ENCODE results near the gene PEF1. TPM values are rescaled to one million over a fixed set of nuclear protein-coding genes. Genes with fewer than 3 reads are reported as not detected.

Gene PEF1
- total and polyA plus RNA-seq, 2 of the 8 experiments (the other 6 are each of a cell fraction or from before 2014, with no cell fraction given) = 35.2 to 69.2 TPM

GRCh38 chr1:31653717-31654473 is 9.2 kb upstream of the PEF1 start:
- POLR2A ChIA-PET (ENCODE audit: partially characterized antibody) = interaction anchor here (0.8 to 2.5 kb wide), 3 partner anchors 9 to 35 kb away, joined by 3 to 7 read pairs (median 5); partner anchors contain the start of gene PEF1
- no peaks in the 10 kb centered on the region for H3K4me1 ChIP-seq (replicated peaks in 1 of 4; ENCODE audit: control insufficient read depth in 3 of 4, insufficient read depth in 4 of 4, low read length in 3 of 4)
- no peak overlapping the region for H2BK120ac ChIP-seq (replicated peaks; ENCODE audit: low read depth, low read length)
- no peaks in the 10 kb centered on the region for H3K9me3 ChIP-seq (ENCODE audit: insufficient read depth in 2 of 2, low read depth in 1 of 2, low read length in 1 of 2)
- H3K4me2 ChIP-seq (ENCODE audit: insufficient read depth in 1 of 2, low read depth in 2 of 2, low read length in 2 of 2) = no peak overlapping the region
- no peaks in the 10 kb centered on the region for H3K23me2 ChIP-seq (ENCODE audit: low read depth, low read length)
- H3K9ac ChIP-seq (replicated peaks in 1 of 4; ENCODE audit: extremely low read depth in 1 of 4, low read depth in 3 of 4, low read length in 3 of 4) = no peak overlapping the region
- H4K91ac ChIP-seq (replicated peaks; ENCODE audit: insufficient read length, low read length) = no peak overlapping the region
- H3K56ac ChIP-seq (replicated peaks; ENCODE audit: insufficient read length, low read depth, low read length) = no peak overlapping the region
- no peak overlapping the region for H2BK12ac ChIP-seq (ENCODE audit: low read depth, low read length)
- no peak overlapping the region for H4K8ac ChIP-seq (ENCODE audit: extremely low read depth, insufficient read depth, low read length)
- no peak overlapping the region for H3K18ac ChIP-seq (ENCODE audit: extremely low read depth, low read length)
- no peak overlapping the region for H4K5ac ChIP-seq (ENCODE audit: insufficient read length, low read depth, low read length)
- no peaks in the 10 kb centered on the region for H3K27me3 ChIP-seq (replicated peaks in 1 of 4; ENCODE audit: control insufficient read depth in 3 of 4, extremely low read depth in 1 of 4, insufficient read depth in 3 of 4, low read length in 3 of 4)
- no peaks in the 10 kb centered on the region; a peak in 1 of 8 replicates for H3K36me3 ChIP-seq (ENCODE audit: control insufficient read depth in 2 of 4, insufficient read depth in 4 of 4, low read length in 3 of 4)
- no peaks in the 10 kb centered on the region for H3K79me2 ChIP-seq (ENCODE audit: control insufficient read depth in 1 of 2, insufficient read depth in 2 of 2, low read length in 2 of 2)
- no peak overlapping the region for H2AK5ac ChIP-seq (ENCODE audit: low read depth, low read length)
- WGBS, 2 experiments (ENCODE audit: extremely low coverage in 1 of 2, insufficient coverage in 1 of 2, insufficient read length in 1 of 2, insufficient replicate concordance in 2 of 2, low coverage in 1 of 2, low lambda C conversion rate in 2 of 2, missing lambda C conversion rate in 1 of 2) = 88% methylated on average over 12 of the region's 12 CpGs; no CpG with 5 or more reads in 1 of the 2 experiments
- H3K79me1 ChIP-seq (ENCODE audit: low read depth, low read length) = no peaks in the 10 kb centered on the region
- no peak overlapping the region for H2BK15ac ChIP-seq (ENCODE audit: low read length)
- CTCF ChIA-PET (ENCODE audit: partially characterized antibody) = interaction anchor here (0.8 to 6.7 kb wide), 4 partner anchors 9 to 29 kb away, joined by 3 to 52 read pairs (median 4); partner anchors contain the start of gene PEF1
- no peak for FAIRE-seq
- H4K20me1 ChIP-seq (replicated peaks in 1 of 2; ENCODE audit: control insufficient read depth in 1 of 2, insufficient read depth in 2 of 2, low read length in 2 of 2) = peaks cover 2% of the 10 kb centered on the region in 2 experiments
- no peak for DNase-seq (ENCODE audit: low read depth in 1 of 2, low spot score in 2 of 2)
- no peak overlapping the region for H3K27ac ChIP-seq (ENCODE audit: low read depth, low read length)
- no peak overlapping the region for H3K23ac ChIP-seq (ENCODE audit: insufficient read length)
- H2BK5ac ChIP-seq (ENCODE audit: low read depth, low read length) = no peak overlapping the region
- H3K4ac ChIP-seq (replicated peaks; ENCODE audit: insufficient read length, low read depth, low read length) = no peak overlapping the region
- H3K14ac ChIP-seq (ENCODE audit: insufficient read length) = no peak overlapping the region
- no peak overlapping the region for H3K4me3 ChIP-seq (ENCODE audit: extremely low read depth in 1 of 4, insufficient read depth in 2 of 4, low read depth in 3 of 4, low read length in 4 of 4)
- no peak overlapping the region for H2AFZ ChIP-seq (ENCODE audit: low read length)
- TF ChIP-seq HDAC6 (IDR thresholded peaks at IDR 0.05; ENCODE audit: low read depth, low read length) = no peak
- no peak for TF ChIP-seq RBBP5 (IDR thresholded peaks at IDR 0.05; ENCODE audit: borderline replicate concordance, low read depth, low read length)
- TF ChIP-seq CHD2 (IDR thresholded peaks at IDR 0.05; ENCODE audit: low read length) = no peak
- TF ChIP-seq CBX8 (IDR thresholded peaks at IDR 0.05; ENCODE audit: borderline replicate concordance, low read depth, low read length) = no peak
- TF ChIP-seq BRCA1 (IDR thresholded peaks at IDR 0.05; ENCODE audit: low read depth, low read length) = no peak
- no peak for TF ChIP-seq TBP (IDR thresholded peaks at IDR 0.05; ENCODE audit: low read depth, low read length)
- no peak for TF ChIP-seq SIRT6 (IDR thresholded peaks at IDR 0.05; ENCODE audit: low read length)
- TF ChIP-seq RXRA (IDR thresholded peaks at IDR 0.05; ENCODE audit: insufficient read depth, low read depth, low read length) = no peak
- TF ChIP-seq RNF2 (IDR thresholded peaks at IDR 0.05; ENCODE audit: borderline replicate concordance, low read depth, low read length, missing control alignments, poor library complexity, severe bottlenecking) = no peak
- TF ChIP-seq CBX5 (IDR thresholded peaks at IDR 0.05; ENCODE audit: low read depth, low read length) = no peak
- no peak for TF ChIP-seq BACH1 (IDR thresholded peaks at IDR 0.05; ENCODE audit: low read length)
- no peak for TF ChIP-seq MAFK (IDR thresholded peaks at IDR 0.05; ENCODE audit: low read depth, low read length)
- H2BK20ac ChIP-seq (ENCODE audit: low read length) = no peak overlapping the region
